SW480 (cell line): ENCODE data around the gene AOPEP.

Experiments
- DNase-seq: peaks from one replicate; pipeline ENCODE4 v3.0.0-alpha.2; 2016; ENCODE audit warnings: low spot score

Gene AOPEP

GRCh38 chr9:95037789-95038521 is 311.5 kb downstream of the AOPEP start:
- no peak for DNase-seq

DNA sequence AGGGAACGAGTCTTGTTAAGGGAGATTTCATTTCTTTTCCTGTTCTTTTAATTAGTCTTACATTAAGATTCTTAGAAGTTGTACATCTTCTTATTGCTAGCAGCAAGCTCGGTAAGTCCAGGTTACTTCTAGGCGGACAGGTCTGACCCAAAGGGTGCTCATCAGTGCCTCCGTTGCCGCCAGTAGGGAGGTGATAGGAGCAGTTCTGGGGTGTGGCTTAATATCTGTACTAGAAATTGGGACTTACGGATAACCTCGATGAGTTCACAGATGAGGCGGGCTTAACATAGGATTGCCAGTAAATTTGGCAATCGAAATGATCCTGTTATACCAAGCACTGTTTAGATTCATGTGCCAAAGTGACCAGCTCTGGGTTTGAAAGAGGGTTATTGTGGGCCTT is 312.2 kb downstream of the AOPEP start:
- DNase-seq: no peak

GRCh38 chr9:95040106-95040505 is 313.6 kb downstream of the AOPEP start:
- no peak for DNase-seq

- no peak for DNase-seq
Observed at GRCh38 chr9:95043826-95044225, 317.3 kb downstream of the AOPEP start.

DNA sequence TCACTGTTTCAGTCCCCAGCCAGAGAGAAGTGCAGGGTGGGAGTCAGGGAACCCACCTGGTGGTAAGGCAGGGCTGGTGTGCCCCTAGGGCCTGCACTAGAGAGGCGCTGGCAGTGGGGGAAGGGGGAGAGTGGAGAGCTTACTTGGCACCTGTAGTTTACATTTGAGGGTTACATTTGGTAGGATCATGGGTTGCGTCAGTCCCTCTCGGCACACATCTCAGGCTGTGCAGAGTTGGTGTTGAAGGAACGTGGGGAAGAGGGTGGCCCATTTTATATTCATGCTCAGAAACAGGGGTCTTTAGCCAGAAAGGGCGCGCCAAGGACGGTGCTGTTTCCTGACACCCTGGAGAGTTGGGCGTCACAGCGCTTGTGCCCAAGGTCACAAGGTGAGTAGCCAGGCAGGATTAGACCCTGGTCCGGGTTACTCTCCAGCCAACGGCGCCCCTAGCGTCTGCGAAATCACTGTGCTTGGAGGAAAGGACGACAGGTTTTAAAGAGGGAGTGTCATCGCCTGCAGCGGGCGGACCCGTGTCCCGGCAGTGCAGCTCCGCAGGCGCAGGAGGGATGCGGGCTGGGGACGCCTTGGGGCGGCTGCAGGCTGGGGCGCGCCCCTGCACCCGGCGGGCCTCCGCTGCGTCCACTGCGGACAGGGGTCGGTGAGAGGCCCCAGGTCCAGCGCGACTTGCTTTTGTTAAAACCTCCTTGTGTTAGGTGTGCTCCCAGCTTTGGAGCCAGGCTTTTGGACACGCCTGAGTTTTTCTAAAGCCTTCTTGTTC is 318.4 kb downstream of the AOPEP start:
- DNase-seq: no peak

GRCh38 chr9:95045751-95046150 is 319.3 kb downstream of the AOPEP start:
- no peak for DNase-seq

- DNase-seq: no peak
Observed at GRCh38 chr9:95047452-95048224, 321.1 kb downstream of the AOPEP start.

DNA sequence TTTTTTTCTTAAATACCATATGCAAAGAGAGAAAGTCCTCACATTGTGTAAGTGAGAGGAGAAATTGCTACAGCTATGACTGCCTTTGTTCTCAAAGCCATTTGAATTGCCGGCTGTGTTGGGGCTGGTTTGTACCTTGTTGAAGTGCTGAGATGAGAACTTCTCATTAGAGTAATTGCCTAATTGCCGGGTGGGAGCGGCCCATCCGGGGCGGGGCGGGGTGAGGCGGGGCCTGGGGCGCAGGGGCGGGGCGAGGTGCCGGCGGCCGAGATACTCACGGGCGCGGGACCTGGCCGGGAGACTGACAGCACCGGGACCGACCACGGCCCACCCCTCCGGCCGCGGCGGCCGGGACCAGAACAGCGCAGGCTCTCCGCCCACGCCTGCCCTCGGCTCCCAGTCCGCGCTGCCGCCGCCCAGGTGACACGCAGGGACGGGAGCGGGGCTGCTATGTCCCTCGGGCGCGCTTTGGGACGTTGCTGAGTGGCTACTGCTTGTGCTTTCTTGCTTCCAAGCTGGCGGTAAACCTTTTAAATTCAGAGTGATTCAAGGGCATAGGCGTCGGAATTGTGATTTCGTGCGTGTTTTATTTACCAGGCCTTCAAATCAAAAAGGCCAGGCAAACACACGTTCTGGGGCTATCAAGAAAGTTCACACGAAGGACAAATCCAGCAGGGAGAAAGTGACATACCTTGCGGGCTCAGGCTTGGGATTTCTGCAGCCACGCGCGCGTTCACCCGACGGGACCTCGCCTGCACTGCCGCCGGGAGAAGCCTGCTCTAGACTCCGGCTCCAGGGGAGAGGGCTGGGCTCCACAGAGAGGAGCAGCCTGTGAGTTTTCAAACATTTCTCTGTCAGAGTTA is 322.0 kb downstream of the AOPEP start:
- peak; percentile 87 for DNase-seq

DNA sequence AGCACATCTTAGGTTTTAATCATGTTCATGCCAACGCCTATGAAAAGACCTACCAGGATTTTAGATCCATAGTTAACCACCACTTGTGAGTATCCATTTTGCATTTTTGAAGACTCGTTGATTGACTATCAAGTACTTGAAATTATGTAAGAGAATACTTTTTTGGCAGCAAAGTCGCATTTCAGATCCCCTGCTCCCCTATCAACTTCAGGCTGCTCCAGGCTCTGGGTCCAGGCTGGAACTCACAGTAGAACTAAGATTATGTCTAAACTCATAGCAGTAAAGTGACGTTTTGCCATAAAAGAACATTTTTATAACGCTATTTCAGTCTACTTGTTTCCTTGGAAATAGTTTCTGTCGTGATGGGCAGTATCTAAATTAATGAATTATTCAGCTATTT is 323.3 kb downstream of the AOPEP start:
- DNase-seq: no peak

- no peak for DNase-seq
Observed at GRCh38 chr9:95053611-95054570, 327.4 kb downstream of the AOPEP start.

DNA sequence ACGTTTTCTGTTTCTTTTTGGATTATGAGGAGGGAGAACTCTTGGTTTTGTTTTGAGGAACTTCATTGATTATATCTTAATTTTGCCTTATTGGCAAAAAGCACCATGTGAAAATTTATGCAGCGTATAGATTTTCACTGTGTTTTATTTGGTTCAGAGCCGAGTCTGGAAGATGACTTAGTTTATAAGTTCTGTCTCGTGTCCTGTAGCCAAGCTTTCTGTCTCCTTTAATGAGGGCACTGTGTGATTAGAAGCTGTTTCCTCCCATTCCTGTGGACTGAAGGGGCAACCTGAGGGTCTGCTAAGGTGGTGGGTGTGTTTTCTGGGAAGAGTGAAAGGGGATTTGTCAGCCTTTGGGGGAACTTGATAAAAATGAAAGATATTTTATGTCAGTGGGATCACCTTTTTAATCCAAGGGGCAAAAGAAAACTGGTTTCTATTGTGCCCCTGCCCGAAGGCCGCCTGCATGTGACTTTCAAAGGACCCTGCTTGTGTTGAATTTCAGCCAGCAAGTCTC is 328.9 kb downstream of the AOPEP start:
- no peak for DNase-seq

GRCh38 chr9:95055851-95056551 is 329.5 kb downstream of the AOPEP start:
- no peak for DNase-seq

DNA sequence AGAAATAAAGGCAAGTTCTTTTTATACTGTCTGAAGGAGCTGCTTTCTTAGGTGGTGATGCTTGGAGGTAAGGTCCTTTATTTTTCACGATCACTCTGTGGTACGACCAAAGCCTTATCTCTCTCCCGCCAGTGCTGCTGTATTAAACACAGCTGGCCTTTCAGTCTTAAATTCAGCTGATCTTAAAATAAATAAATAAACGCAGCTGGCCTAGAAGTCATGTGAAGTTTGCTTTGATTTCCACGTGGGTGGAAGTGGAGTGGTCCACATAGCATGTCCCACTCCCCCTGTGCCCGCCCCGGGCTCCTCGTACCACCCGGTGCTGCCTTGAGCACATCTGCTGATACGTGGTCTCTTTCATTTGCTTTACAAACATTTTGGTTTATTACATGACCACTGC is 330.6 kb downstream of the AOPEP start:
- DNase-seq: no peak

GRCh38 chr9:95058121-95058785 is 331.8 kb downstream of the AOPEP start:
- no peak for DNase-seq

DNA sequence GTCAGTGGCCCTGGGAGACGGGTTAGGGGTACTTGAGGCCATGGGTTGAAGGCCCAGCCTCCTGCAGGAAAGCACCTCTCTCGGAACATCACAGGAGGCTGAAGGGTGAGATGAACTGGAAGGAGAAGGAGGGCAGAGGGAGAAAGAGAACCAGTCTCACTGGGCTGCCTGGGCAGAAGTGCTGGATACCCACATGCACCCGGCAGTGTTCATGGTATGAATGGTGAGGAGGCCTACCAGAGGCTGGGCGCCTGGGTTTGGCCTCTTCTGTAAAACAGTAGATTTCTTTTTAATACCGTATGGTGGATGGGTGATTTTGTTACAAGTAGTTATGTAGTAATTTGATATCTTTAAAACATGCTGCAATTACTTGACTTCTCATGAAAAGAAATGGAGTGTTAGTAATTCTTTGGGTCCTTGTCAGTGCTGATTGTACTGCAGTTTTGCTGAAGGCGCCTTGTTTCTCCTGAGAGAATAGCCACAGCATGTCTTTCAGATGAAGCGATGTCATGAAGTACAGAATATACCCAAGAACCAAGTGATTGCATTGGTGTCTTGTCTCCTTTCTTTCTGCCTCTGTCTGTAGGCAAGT is 332.4 kb downstream of the AOPEP start:
- no peak for DNase-seq

DNA sequence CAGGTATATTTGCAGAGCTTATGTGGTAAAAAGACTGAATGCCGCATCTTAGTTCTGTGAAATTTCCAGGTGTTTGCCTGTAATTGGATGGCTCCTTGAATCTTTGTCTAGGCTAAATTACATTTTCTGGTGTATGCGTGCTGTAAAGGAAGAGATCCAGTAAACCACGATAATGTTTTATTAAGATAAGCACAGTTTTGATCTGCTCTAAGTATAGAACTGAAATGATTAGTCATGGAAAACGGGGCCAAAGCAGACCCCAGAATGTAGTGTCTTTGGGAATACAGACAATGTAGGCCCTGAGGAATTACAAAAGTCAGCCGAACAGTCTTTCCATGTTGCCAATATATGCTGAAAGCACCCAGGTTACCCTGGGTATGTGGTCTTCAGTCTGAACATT is 333.7 kb downstream of the AOPEP start:
- no peak for DNase-seq

DNA sequence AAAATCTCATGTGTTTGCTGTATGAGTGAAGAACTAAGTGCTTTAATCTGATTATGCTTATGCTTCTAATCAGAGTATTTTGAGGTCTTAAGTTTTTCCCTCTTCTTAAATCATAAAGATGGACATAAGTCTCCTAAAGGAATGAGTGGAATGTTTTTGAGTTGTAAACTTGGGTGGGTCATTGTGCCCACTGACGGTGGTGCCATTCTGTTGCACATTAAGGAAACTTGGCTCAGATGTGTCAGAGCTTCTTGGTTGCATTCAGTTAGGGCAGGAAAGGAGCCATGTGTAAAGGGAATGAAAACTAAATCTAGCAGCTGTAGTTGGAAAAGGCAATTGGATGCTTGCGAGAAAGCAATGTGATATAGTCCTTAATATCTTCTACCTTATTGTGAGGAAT is 334.4 kb downstream of the AOPEP start:
- DNase-seq: no peak

DNA sequence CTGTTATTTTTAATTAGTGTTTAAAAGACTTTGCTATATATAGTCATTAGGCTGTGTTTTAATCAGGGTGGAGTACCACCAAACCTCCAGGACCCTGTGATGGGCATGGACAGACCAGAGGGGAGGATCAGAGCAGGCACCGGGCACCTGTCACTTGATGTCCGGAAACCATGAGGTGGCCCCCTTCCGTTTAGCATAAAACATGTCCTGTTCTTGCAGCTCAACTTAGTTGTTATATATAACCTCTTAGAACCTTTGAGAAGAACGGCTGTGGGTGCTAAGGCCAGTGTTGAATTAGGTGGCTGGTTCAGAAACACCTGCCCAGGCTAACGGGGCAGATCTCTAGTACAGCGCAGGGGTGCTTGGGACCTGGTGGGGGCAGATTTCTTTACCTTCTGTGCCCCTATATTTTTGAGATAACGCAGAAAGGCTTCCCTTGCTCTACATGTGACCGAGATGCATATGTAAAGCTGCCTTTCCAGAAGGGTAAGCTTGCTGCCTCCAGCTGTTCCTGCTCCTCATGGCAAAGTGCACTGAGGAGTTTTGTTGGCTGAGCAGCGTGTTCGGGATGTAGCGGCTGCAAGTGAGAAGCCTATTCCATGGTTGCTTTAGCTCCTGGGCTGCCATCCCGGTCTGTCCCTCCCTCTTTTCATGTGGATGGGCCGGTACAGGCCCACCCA is 335.6 kb downstream of the AOPEP start:
- no peak for DNase-seq
